ENCODE measurements around the gene SLC30A7. TPM values are rescaled to one million over a fixed set of nuclear protein-coding genes. Genes with fewer than 3 reads are reported as not detected.
A peak's percentile ranks its signal among the peaks of the same experiment; 100 is the strongest.

Gene SLC30A7
- total RNA-seq, 2 donors from 2014 or later: 10.5 to 13.5 TPM

DNA sequence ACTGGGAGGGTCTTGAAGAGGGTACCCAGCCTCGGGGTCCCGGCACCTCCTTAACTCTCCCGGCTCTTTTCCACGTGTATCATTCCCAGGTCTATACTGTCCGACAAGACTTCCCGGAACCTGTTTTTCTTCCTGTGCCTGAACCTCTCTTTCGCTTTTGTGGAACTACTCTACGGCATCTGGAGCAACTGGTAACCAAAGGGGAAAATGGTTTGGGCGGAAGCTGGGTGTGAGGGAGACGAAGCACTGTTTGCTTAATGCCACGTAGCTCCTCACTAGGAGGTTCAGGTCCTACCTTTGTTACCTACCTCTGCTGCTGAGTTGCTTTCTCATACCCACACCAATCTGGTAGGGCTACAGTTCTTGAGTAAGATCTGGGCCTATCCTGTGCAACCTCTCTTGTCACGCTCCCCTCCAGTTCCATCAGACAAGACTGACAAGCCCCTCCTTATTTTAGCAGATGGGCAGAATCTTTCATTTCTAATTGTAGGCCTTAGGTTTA, 642 bp downstream of the SLC30A7 start:
- peak; percentile 10 for ATAC-seq
- WGBS, 2 donors: 0% methylated on average over 12 of the region's 12 CpGs
- intact Hi-C loops (cut with DNase I): no loop called here
- peak; percentile 23 to 34 (median 28) for DNase-seq
- no peak for TF ChIP-seq POLR2A (IDR thresholded peaks at IDR 0.05)
- Histone ChIP-seq H3K27me3 (no peaks in the 10 kb centered on the region), H3K27ac (peak overlapping the region; percentile 81 to 94 (median 90)), H3K4me3 (peak overlapping the region; percentile 60 to 72), H3K4me1 (peaks cover 16% of the 10 kb centered on the region), H3K36me3 (replicated peaks in 1 of 2; ENCODE audit: insufficient read depth in 1 of 2, low read depth in 2 of 2) (no peaks in the 10 kb centered on the region), H3K9me3 (no peaks in the 10 kb centered on the region)

DNA sequence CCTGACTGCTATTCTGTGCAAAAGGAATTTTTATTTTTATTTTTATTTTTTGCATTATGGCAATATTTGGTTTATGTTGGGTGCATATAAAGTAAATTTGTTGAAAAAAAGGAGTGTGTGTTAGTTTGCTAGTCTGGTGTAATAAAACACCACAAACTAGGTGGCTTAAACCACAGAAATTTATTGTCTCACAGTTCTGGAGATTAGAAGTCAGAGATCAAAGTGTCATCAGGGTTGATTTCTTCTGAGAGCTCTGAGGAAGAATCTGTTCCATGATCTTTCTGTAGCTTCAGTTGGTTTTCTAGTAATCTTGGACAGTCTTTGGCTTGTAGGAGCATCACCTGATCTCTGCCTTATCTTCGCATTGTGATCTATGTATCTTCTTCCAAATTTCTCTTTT, 6.5 kb downstream of the SLC30A7 start:
- no peaks in the 10 kb centered on the region for H3K9me3 ChIP-seq
- intact Hi-C loops (cut with DNase I): no loop called here
- H3K27ac ChIP-seq: no peak overlapping the region
- no peaks in the 10 kb centered on the region for H3K27me3 ChIP-seq
- 88 to 90% methylated on average over 1 of the region's 1 CpG for WGBS, 2 donors
- no peak overlapping the region for H3K4me3 ChIP-seq
- H3K4me1 ChIP-seq: peaks cover 2% of the 10 kb centered on the region
- H3K36me3 ChIP-seq (replicated peaks in 1 of 2; ENCODE audit: insufficient read depth in 1 of 2, low read depth in 2 of 2): peaks cover 0 to 2% of the 10 kb centered on the region in 2 donors
- no peak for DNase-seq
- TF ChIP-seq CTCF (IDR thresholded peaks at IDR 0.05): no peak
- ATAC-seq: no peak

DNA sequence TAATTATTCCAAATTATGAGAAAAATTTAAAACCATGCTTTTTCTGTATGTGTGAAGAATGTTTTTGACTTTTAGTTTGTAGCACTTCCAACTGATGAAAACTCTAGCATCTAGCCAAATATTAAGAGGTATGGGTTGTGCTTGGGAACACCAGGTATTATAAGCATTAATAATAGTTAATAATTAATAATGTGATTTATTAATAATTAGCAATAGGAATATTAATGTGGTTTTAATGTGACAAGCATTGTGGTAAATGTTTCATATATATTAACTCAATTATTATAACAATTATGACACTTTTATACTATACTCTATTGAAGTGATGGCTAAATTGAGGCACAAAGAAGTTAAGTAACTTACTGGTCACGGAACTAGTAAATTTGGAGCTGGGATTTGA, 7.9 kb downstream of the SLC30A7 start:
- ATAC-seq: no peak
- DNase-seq: no peak
- Histone ChIP-seq H3K36me3 (replicated peaks in 1 of 2; ENCODE audit: insufficient read depth in 1 of 2, low read depth in 2 of 2) (peaks cover 0 to 6% of the 10 kb centered on the region in 2 donors), H3K4me3 (no peak overlapping the region), H3K9me3 (no peaks in the 10 kb centered on the region), H3K27ac (no peak overlapping the region), H3K27me3 (no peaks in the 10 kb centered on the region), H3K4me1 (no peaks in the 10 kb centered on the region)
- intact Hi-C loops (cut with DNase I): no loop called here
- TF ChIP-seq CTCF (IDR thresholded peaks at IDR 0.05): no peak
- no peak for TF ChIP-seq POLR2A (IDR thresholded peaks at IDR 0.05)
- WGBS, 2 donors: 97 to 100% methylated on average over 1 of the region's 1 CpG

DNA sequence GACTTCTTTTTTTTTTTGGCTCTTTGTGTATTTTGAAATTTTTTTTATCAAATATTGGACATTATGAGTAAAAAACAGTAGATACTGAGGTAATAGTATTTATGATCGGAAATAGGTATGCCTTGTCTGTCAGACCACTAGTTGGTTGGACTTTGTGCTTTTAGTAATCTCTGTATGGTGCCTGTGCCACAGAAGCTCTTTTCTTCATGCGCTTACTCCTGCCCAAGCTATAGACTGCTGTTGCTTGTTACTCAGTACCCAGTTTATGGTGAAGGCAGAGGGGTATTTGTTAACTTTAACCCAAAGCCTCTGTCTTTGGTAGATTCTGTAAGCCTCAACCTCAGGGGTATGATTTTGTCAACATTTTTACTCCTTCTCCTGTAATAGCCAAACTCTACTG, 8.6 kb downstream of the SLC30A7 start:
- H3K36me3 ChIP-seq (replicated peaks in 1 of 2; ENCODE audit: insufficient read depth in 1 of 2, low read depth in 2 of 2): peaks cover 0 to 6% of the 10 kb centered on the region in 2 donors
- no peaks in the 10 kb centered on the region for H3K27me3 ChIP-seq
- intact Hi-C loops (cut with DNase I): no loop called here
- H3K4me1 ChIP-seq: no peaks in the 10 kb centered on the region
- H3K27ac ChIP-seq: no peak overlapping the region
- H3K4me3 ChIP-seq: no peak overlapping the region
- DNase-seq (no peak), ATAC-seq (no peak)
- TF ChIP-seq POLR2A (IDR thresholded peaks at IDR 0.05): no peak
- no peak for TF ChIP-seq CTCF (IDR thresholded peaks at IDR 0.05)
- H3K9me3 ChIP-seq: no peaks in the 10 kb centered on the region
- 94 to 96% methylated on average over 2 of the region's 2 CpGs for WGBS, 2 donors

DNA sequence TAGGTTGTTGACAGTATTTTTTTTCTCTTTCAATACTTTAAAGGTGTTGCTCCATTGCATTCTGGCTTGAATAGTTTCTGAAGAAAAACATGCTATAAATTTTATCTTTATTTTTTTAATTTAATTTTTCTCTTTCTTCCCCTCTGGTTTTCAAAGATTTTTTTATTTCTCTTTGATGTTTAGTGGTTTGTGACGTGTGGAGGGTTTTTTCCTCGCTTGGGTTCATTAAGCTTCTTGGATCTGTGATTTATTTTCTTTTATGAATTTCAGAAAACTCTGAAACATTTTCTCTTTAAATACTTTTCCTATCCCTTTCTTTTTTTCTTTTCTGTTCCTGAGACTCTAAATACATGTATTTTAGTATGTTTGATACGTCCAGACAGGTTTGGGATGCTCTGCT, 9.3 kb downstream of the SLC30A7 start:
- no peak overlapping the region for H3K4me3 ChIP-seq
- DNase-seq (no peak), ATAC-seq (no peak)
- WGBS, 2 donors: 97 to 98% methylated on average over 3 of the region's 3 CpGs
- H3K27ac ChIP-seq: no peak overlapping the region
- intact Hi-C loops (cut with DNase I): no loop called here
- H3K9me3 ChIP-seq: no peaks in the 10 kb centered on the region
- no peaks in the 10 kb centered on the region for H3K27me3 ChIP-seq
- TF ChIP-seq POLR2A (IDR thresholded peaks at IDR 0.05) (no peak), CTCF (IDR thresholded peaks at IDR 0.05) (no peak)
- H3K36me3 ChIP-seq (replicated peaks in 1 of 2; ENCODE audit: insufficient read depth in 1 of 2, low read depth in 2 of 2): peaks cover 0 to 11% of the 10 kb centered on the region in 2 donors
- no peaks in the 10 kb centered on the region for H3K4me1 ChIP-seq
